Endothelial cell of umbilical vein (primary cell): ENCODE measurements around the gene CEP85L. TPM values are rescaled to one million over a fixed set of nuclear protein-coding genes. Genes with fewer than 3 reads are reported as not detected.

Experiments used
- BruUV-seq: library from RNA; stranded (reverse); fragments of 400-500 nt; replicated peaks from 2 replicates; lab custom pipeline; 2021; lab: Mats Ljungman, UMichigan
- CTCF ChIA-PET: fragments of 300-600, 350-600 bp; sonication (Branson Sonifier 250); formaldehyde crosslinking; loops from one replicate; lab custom pipeline; 2021; ENCODE audit warnings: antibody characterized with exemption, inconsistent platforms; lab: Charles Lee
- POLR2A ChIA-PET: fragments of 300-600, 350-600 bp; sonication (Branson Sonifier 250); formaldehyde crosslinking; loops from one replicate; lab custom pipeline; 2021; ENCODE audit warnings: antibody characterized with exemption, inconsistent platforms; lab: Charles Lee
- DNase-seq: peaks from one replicate; pipeline ENCODE4 v3.0.0-alpha.2; 2011; ENCODE audit warnings: low read depth, low spot score
- FAIRE-seq: peaks from 2 replicates; lab custom pipeline; 2011; peaks lifted over from hg19 to GRCh38; lab: Jason Lieb, UNC
- H2AFZ ChIP-seq: 2 replicates; pipeline ENCODE4 v1.6.0; 2012; ENCODE audit warnings: low read depth, low read length, control low read depth, inconsistent platforms
- H3K27ac ChIP-seq: 2 replicates; pipeline ENCODE4 v1.5.1; 2011; ENCODE audit warnings: low read depth, mild to moderate bottlenecking, control low read depth, low read length, moderate library complexity; ENCODE audit not compliant: insufficient read depth
- H3K27me3 ChIP-seq, 2 experiments: 2 replicates each; pipeline versions ENCODE4 v1.6.0 to v1.6.1; 2011; ENCODE audit warnings: low read length in 2 of 2, mixed read lengths in 1 of 2; ENCODE audit not compliant: control insufficient read depth in 2 of 2, insufficient read depth in 2 of 2
- H3K36me3 ChIP-seq, 2 experiments: 2 replicates in 1 of 2; 3 replicates in 1 of 2; pipeline ENCODE4 v1.5.1; 2011; ENCODE audit warnings: low read length in 2 of 2, mild to moderate bottlenecking in 1 of 2, moderate library complexity in 1 of 2; ENCODE audit not compliant: control insufficient read depth in 2 of 2, insufficient read depth in 2 of 2; ENCODE audit errors: extremely low read depth in 1 of 2
- H3K4me1 ChIP-seq: 3 replicates; pipeline ENCODE4 v1.5.1; 2011; ENCODE audit warnings: mild to moderate bottlenecking, low read length; ENCODE audit not compliant: control insufficient read depth, insufficient read depth; ENCODE audit errors: extremely low read depth
- H3K4me2 ChIP-seq: 2 replicates; pipeline ENCODE4 v1.6.1; 2011; ENCODE audit warnings: low read length, control low read depth, mixed read lengths; ENCODE audit not compliant: insufficient read depth
- H3K4me3 ChIP-seq, 3 experiments: fragments of 200-600 bp in 1 of 3; sonication (generic), shearing (Covaris generic) in 1 of 3; replicated peaks in 1 of 3; 2 replicates each; pipeline ENCODE4 v1.5.1; 2011 to 2016; ENCODE audit warnings: control low read depth in 3 of 3, low read length in 3 of 3, mild to moderate bottlenecking in 2 of 3, inconsistent platforms in 1 of 3, low read depth in 1 of 3, moderate library complexity in 1 of 3; ENCODE audit not compliant: insufficient read depth in 1 of 3
- H3K79me2 ChIP-seq: 2 replicates; pipeline ENCODE4 v1.6.0; 2012; ENCODE audit warnings: low read length, inconsistent platforms; ENCODE audit not compliant: control insufficient read depth, insufficient read depth
- H3K9ac ChIP-seq: replicated peaks from 2 replicates; pipeline ENCODE3; 2011; ENCODE audit warnings: low read length, control low read depth; ENCODE audit not compliant: insufficient read depth; ENCODE audit errors: extremely low read depth
- H3K9me1 ChIP-seq: replicated peaks from 3 replicates; pipeline ENCODE4 v1.6.0; 2011; ENCODE audit warnings: mild to moderate bottlenecking, low read length; ENCODE audit not compliant: control insufficient read depth, insufficient read depth; ENCODE audit errors: extremely low read depth
- H3K9me3 ChIP-seq: replicated peaks from 2 replicates; pipeline ENCODE4 v1.5.1; 2012; ENCODE audit warnings: low read length, inconsistent platforms; ENCODE audit not compliant: control insufficient read depth, insufficient read depth
- H4K20me1 ChIP-seq: replicated peaks from 2 replicates; pipeline ENCODE3; 2011; ENCODE audit warnings: mild to moderate bottlenecking, low read length; ENCODE audit not compliant: control insufficient read depth, insufficient read depth; ENCODE audit errors: extremely low read depth
- EZH2 ChIP-seq: IDR thresholded peaks from 2 replicates; pipeline ENCODE4 v1.6.1; 2012; ENCODE audit warnings: borderline replicate concordance, low read depth, mild to moderate bottlenecking, moderate library complexity, low read length, inconsistent platforms; ENCODE audit not compliant: severe bottlenecking
- FOS ChIP-seq: IDR thresholded peaks from 2 replicates; pipeline ENCODE4 v1.6.1; 2011; ENCODE audit warnings: mild to moderate bottlenecking, low read length, moderate library complexity, borderline replicate concordance; ENCODE audit not compliant: insufficient read depth
- GATA2 ChIP-seq: IDR thresholded peaks from 2 replicates; pipeline ENCODE4 v1.7.0; 2011; ENCODE audit warnings: low read depth, mild to moderate bottlenecking, moderate library complexity, mixed read lengths, low read length; ENCODE audit not compliant: insufficient read length, insufficient read depth
- JUN ChIP-seq: IDR thresholded peaks from 2 replicates; pipeline ENCODE4 v1.6.1; 2011; ENCODE audit warnings: borderline replicate concordance, low read depth; ENCODE audit not compliant: insufficient read length, insufficient read depth
- MAX ChIP-seq: IDR thresholded peaks from 2 replicates; pipeline ENCODE4 v1.6.1; 2011; ENCODE audit not compliant: insufficient read depth, insufficient read length
- MYC ChIP-seq: IDR thresholded peaks from one replicate; pipeline ENCODE4 v1.6.1; 2011; ENCODE audit warnings: mild to moderate bottlenecking, low read depth, low read length
- POLR2A ChIP-seq: IDR thresholded peaks from 2 replicates; pipeline ENCODE4 v1.6.1; 2012; ENCODE audit warnings: low read depth, mild to moderate bottlenecking, control low read depth, low read length
- POLR2AphosphoS5 ChIP-seq: IDR thresholded peaks from 2 replicates; pipeline ENCODE4 v1.6.1; 2012; ENCODE audit warnings: low read depth, mild to moderate bottlenecking, control low read depth, low read length, moderate library complexity; ENCODE audit not compliant: insufficient read depth
- dilution Hi-C: fragments of 300-500 bp; cut with MboI; formaldehyde crosslinking; loops from one replicate; pipeline ENCODE4 v1.15.0; 2019; ENCODE audit warnings: low sequenced_read_pairs; ENCODE audit not compliant: extremely low pct_ligation_motif_present
- intact Hi-C: fragments of 100-400 bp; cut with micrococcal nuclease; formaldehyde crosslinking; loops from one replicate; pipeline ENCODE4 v1.10.0; 2022
- polyA plus RNA-seq, 4 experiments: library from polyadenylated mRNA; depleted of rRNA in 3 of 4; stranded (reverse) in 3 of 4; unstranded in 1 of 4; fragments of >200 nt; gene quantifications; 2 replicates each; pipeline versions ENCODE4 v1.2.1 to v1.2.3, GENCODE V29; 2011 to 2012; ENCODE audit warnings: missing spikeins in 1 of 4
- total RNA-seq: library from RNA; stranded (reverse); gene quantifications from 2 replicates; pipeline ENCODE4 v1.2.3, GENCODE V29; 2021
- TF ChIP-seq, protein P1 (sequence below), 2 donors: IDR thresholded peaks; 1 replicate in 1 of 2; 2 replicates in 1 of 2; pipeline ENCODE4 v1.5.1; 2011; ENCODE audit warnings: low read length in 2 of 2, mild to moderate bottlenecking in 2 of 2, moderate library complexity in 2 of 2, control low read depth in 1 of 2, inconsistent platforms in 1 of 2, low read depth in 1 of 2; ENCODE audit not compliant: insufficient read depth in 1 of 2; ENCODE audit errors: extremely low read depth in 1 of 2

Gene CEP85L
- total and polyA plus RNA-seq, 2 donors (not counting 3 experiments of a cell fraction or from before 2014, with no cell fraction given), result 1.8 to 9.2 TPM

GRCh38 chr6:118639054-118639964 lies 12.1 kb downstream of the CEP85L start:
- H4K20me1 ChIP-seq, result peaks cover 9% of the 10 kb centered on the region
- intact Hi-C loops, result no loop called here
- POLR2A ChIA-PET, result no interaction called here
- H2AFZ ChIP-seq, result no peak overlapping the region
- H3K36me3 ChIP-seq, result no peaks in the 10 kb centered on the region
- no peaks in the 10 kb centered on the region for H3K4me1 ChIP-seq
- no peak overlapping the region for H3K9ac ChIP-seq
- H3K9me1 ChIP-seq, result no peaks in the 10 kb centered on the region
- H3K4me3 ChIP-seq, result no peak overlapping the region
- CTCF ChIA-PET, result interaction anchor here (1.5 kb wide), 1 partner anchor 9 kb away, joined by 5 read pairs; no protein-coding TSS in a partner anchor
- FAIRE-seq, result no peak
- H3K27ac ChIP-seq, result no peak overlapping the region
- dilution Hi-C loops, result no loop called here
- no peak overlapping the region for H3K4me2 ChIP-seq
- no TSS peak for BruUV-seq
- no peaks in the 10 kb centered on the region for H3K9me3 ChIP-seq
- no peak for TF ChIP-seq POLR2A
- no peak for TF ChIP-seq POLR2AphosphoS5
- no peak for TF ChIP-seq MAX
- TF ChIP-seq FOS, result no peak
- TF ChIP-seq, protein P1, sequence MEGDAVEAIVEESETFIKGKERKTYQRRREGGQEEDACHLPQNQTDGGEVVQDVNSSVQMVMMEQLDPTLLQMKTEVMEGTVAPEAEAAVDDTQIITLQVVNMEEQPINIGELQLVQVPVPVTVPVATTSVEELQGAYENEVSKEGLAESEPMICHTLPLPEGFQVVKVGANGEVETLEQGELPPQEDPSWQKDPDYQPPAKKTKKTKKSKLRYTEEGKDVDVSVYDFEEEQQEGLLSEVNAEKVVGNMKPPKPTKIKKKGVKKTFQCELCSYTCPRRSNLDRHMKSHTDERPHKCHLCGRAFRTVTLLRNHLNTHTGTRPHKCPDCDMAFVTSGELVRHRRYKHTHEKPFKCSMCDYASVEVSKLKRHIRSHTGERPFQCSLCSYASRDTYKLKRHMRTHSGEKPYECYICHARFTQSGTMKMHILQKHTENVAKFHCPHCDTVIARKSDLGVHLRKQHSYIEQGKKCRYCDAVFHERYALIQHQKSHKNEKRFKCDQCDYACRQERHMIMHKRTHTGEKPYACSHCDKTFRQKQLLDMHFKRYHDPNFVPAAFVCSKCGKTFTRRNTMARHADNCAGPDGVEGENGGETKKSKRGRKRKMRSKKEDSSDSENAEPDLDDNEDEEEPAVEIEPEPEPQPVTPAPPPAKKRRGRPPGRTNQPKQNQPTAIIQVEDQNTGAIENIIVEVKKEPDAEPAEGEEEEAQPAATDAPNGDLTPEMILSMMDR (IDR thresholded peaks at IDR 0.05; ENCODE audit: extremely low read depth in 1 of 2, insufficient read depth in 1 of 2, low read depth in 1 of 2, low read length in 2 of 2), result no peak
- no peak for TF ChIP-seq GATA2
- TF ChIP-seq EZH2, result no peak
- TF ChIP-seq MYC, result no peak
- no peak for TF ChIP-seq JUN
- no peak for DNase-seq
- peaks cover 87% of the 10 kb centered on the region for H3K79me2 ChIP-seq
- H3K27me3 ChIP-seq, result no peaks in the 10 kb centered on the region
